Vein endothelial cell (primary cell): Measurements from ENCODE around the gene PAX7. TPM values are rescaled to one million over a fixed set of nuclear protein-coding genes. Genes with fewer than 3 reads are reported as not detected.

Experiments
- small RNA-seq: library from RNA; depleted of rRNA; stranded (forward); fragments of <200 nt; gene quantifications from one replicate; pipeline ENCODE3, GENCODE V24; 2012
- total RNA-seq: library from RNA; depleted of rRNA; stranded (reverse); fragments of >200 nt; gene quantifications from 2 replicates; pipeline ENCODE4 v1.2.3, GENCODE V29; 2012

The PAX7 gene
- total RNA-seq = not detected in 2 replicates

DNA sequence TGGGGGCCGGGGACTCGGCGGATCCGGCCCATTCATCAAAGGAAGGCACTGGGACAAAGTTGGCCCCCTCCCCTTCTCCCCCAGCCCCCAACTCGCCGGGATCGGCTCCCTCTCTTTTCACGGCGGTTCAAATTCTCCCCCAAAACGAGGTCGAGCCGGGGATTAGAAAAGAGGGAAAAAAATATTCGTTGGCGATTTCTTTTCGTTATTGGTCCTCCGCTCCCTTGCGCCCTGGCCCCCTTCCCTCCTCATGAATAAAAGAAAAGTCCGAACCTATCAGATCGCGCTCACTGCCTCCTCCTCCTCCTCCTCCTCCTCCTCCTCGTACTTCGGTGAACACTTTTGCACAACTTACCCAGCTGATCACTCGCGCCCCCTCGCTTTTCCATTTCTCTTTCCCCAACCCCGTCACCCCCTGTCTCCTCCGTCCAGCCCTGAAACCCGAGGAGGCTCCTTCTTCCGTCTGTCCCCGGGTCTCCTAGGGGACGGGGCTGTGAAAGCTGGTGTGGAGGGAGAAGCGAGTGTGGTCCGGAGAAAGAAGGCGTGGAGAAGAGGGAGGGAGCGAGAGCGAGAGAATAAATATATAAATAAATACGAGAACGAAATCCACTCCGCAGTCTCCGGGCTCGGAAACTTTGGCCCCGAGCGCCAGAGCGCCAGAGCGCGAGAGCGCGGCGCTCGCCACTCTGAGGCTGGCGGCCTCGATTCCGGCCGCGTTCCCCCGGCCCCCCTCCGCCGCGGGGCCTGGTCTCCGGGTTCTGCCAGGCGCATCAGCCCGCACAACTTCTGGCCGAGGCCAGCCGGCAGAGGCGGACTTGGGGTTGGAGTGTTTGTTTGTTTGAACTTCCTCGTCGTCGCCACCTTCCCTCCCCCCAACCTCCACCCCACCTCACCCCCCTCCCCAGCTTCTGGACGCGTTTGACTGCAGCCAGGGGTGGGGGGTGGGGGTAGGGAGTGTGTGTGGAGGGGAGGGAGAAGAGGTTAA is at the start of gene PAX7:
TSS of gene PAX7 (plus strand) at position 336 of the 985 bp plus-strand sequence. CDS start 758 bp downstream, outside the sequence.

Small RNA genes lying within 50 kb of the gene (small RNA-seq; reads per million reads assigned to genes)
- 0.08 reads per million for gene AL031737.1

Other genes starting within 250 kb of the PAX7 start
- not detected in 2 replicates for gene KLHDC7A, start 149.9 kb upstream of the PAX7 start, total RNA-seq
- not detected in 2 replicates for gene TAS1R2, start 228.8 kb downstream of the PAX7 start, total RNA-seq